Measurements from ENCODE around the gene MARK1. TPM values are rescaled to one million over a fixed set of nuclear protein-coding genes. Genes with fewer than 3 reads are reported as not detected.

The MARK1 gene
- polyA plus RNA-seq, 3 donors, result not detected

GRCh38 chr1:220705782-220706181 is 177.8 kb downstream of the MARK1 start:
- Histone ChIP-seq H3K27ac (ENCODE audit: low read depth in 1 of 2, low read length in 2 of 2) (no peak overlapping the region), H3K36me3 (replicated peaks in 1 of 2; ENCODE audit: control insufficient read depth in 1 of 2, insufficient read depth in 2 of 2, low read length in 2 of 2) (no peaks in the 10 kb centered on the region), H4K20me1 (ENCODE audit: insufficient read depth, low read length) (no peaks in the 10 kb centered on the region), H3K4me2 (replicated peaks; ENCODE audit: extremely low read depth, low read length, poor library complexity, severe bottlenecking) (no peak overlapping the region), H3K9me3 (replicated peaks in 1 of 2; ENCODE audit: control insufficient read depth in 1 of 2, insufficient read depth in 1 of 2, low read length in 2 of 2) (no peaks in the 10 kb centered on the region), H3K79me2 (ENCODE audit: insufficient read depth, low read length) (no peaks in the 10 kb centered on the region), H3K4me3 (replicated peaks in 1 of 3; ENCODE audit: low read depth in 2 of 3, low read length in 3 of 3) (no peak overlapping the region), H3K27me3 (ENCODE audit: control insufficient read depth in 2 of 2, insufficient read depth in 2 of 2, low read length in 2 of 2) (no peaks in the 10 kb centered on the region), H2AFZ (ENCODE audit: insufficient read depth, low read depth, low read length, poor library complexity, severe bottlenecking) (no peak overlapping the region), H3K9ac (ENCODE audit: insufficient read depth, low read length, poor library complexity, severe bottlenecking) (no peak overlapping the region), H3K4me1 (ENCODE audit: control insufficient read depth in 1 of 2, insufficient read depth in 2 of 2, low read length in 2 of 2) (peaks cover 22 to 27% of the 10 kb centered on the region in 2 donors)
- intact Hi-C loops (cut with micrococcal nuclease), result no loop called here
- DNase-seq, result no peak
- H3K27me3 Mint-ChIP-seq (ENCODE audit: low read depth in 3 of 3), result peaks cover 0 to 7% (median 4%) of the 10 kb centered on the region in 3 donors
- no peaks in the 10 kb centered on the region for H3K36me3 Mint-ChIP-seq
- peaks cover 0 to 3% (median 0%) of the 10 kb centered on the region in 7 donors for H3K9me3 Mint-ChIP-seq
- no peak overlapping the region for H3K4me3 Mint-ChIP-seq
- 90% methylated on average over 6 of the region's 7 CpGs for WGBS (ENCODE audit: insufficient coverage)
- peaks cover 26% of the 10 kb centered on the region for H3K4me1 Mint-ChIP-seq
- peak overlapping the region in 1 of 7 donors; percentile 30 for H3K27ac Mint-ChIP-seq
- TF ChIP-seq CTCF (IDR thresholded peaks at IDR 0.05), result no peak

- H3K4me1 Mint-ChIP-seq, result peaks cover 31% of the 10 kb centered on the region
Observed at GRCh38 chr1:220706480-220706879, 178.5 kb downstream of the MARK1 start.

More at GRCh38 chr1:220706480-220706879, 178.5 kb downstream of the MARK1 start:
- no peaks in the 10 kb centered on the region for H3K9me3 ChIP-seq (replicated peaks in 1 of 2; ENCODE audit: control insufficient read depth in 1 of 2, insufficient read depth in 1 of 2, low read length in 2 of 2)
- H3K4me3 ChIP-seq (replicated peaks in 1 of 3; ENCODE audit: low read depth in 2 of 3, low read length in 3 of 3), result no peak overlapping the region
- no peak overlapping the region for H3K9ac ChIP-seq (ENCODE audit: insufficient read depth, low read length, poor library complexity, severe bottlenecking)
- Mint-ChIP-seq H3K4me3 (no peak overlapping the region), H3K27ac (no peak overlapping the region), H3K9me3 (peaks cover 0 to 3% (median 0%) of the 10 kb centered on the region in 7 donors), H3K27me3 (ENCODE audit: low read depth in 3 of 3) (peaks cover 0 to 7% (median 3%) of the 10 kb centered on the region in 3 donors), H3K36me3 (no peaks in the 10 kb centered on the region)
- no peak for DNase-seq
- H2AFZ ChIP-seq (ENCODE audit: insufficient read depth, low read depth, low read length, poor library complexity, severe bottlenecking), result no peak overlapping the region
- H3K4me1 ChIP-seq (ENCODE audit: control insufficient read depth in 1 of 2, insufficient read depth in 2 of 2, low read length in 2 of 2), result peaks cover 29 to 33% of the 10 kb centered on the region in 2 donors
- no peaks in the 10 kb centered on the region for H3K27me3 ChIP-seq (ENCODE audit: control insufficient read depth in 2 of 2, insufficient read depth in 2 of 2, low read length in 2 of 2)
- no peak for TF ChIP-seq CTCF (IDR thresholded peaks at IDR 0.05)
- H3K27ac ChIP-seq (ENCODE audit: low read depth in 1 of 2, low read length in 2 of 2), result no peak overlapping the region
- WGBS (ENCODE audit: insufficient coverage), result 97% methylated on average over 6 of the region's 9 CpGs
- H3K4me2 ChIP-seq (replicated peaks; ENCODE audit: extremely low read depth, low read length, poor library complexity, severe bottlenecking), result no peak overlapping the region
- no peaks in the 10 kb centered on the region for H3K36me3 ChIP-seq (replicated peaks in 1 of 2; ENCODE audit: control insufficient read depth in 1 of 2, insufficient read depth in 2 of 2, low read length in 2 of 2)
- H3K79me2 ChIP-seq (ENCODE audit: insufficient read depth, low read length), result no peaks in the 10 kb centered on the region
- intact Hi-C loops (cut with micrococcal nuclease), result no loop called here
- no peaks in the 10 kb centered on the region for H4K20me1 ChIP-seq (ENCODE audit: insufficient read depth, low read length)
